Stimulated activated CD4-positive, alpha-beta T cell treated with anti-CD3 and anti-CD28 coated beads, Interleukin-1b, Interleukin-23, amount 100 ng/mL, for 4 hours (primary cell): ENCODE results near the gene ROR2.

ENCODE experiments used
- DNase-seq, 2 donors: peaks; one replicate each; pipeline ENCODE4 v3.0.0-alpha.2; 2020; ENCODE audit warnings: low read depth in 2 of 2

The ROR2 gene

GRCh38 chr9:91680106-91680505 lies 269.9 kb downstream of the ROR2 start:
- DNase-seq: no peak

- no peak for DNase-seq
Observed at GRCh38 chr9:91678807-91679580, 271.0 kb downstream of the ROR2 start.

- DNase-seq: no peak
Observed at GRCh38 chr9:91677822-91678436, 272.1 kb downstream of the ROR2 start.

GRCh38 chr9:91677331-91677730 lies 272.7 kb downstream of the ROR2 start:
- no peak for DNase-seq

- no peak for DNase-seq
Observed at GRCh38 chr9:91676046-91676445, 274.0 kb downstream of the ROR2 start.

GRCh38 chr9:91664663-91665062 lies 285.4 kb downstream of the ROR2 start:
- DNase-seq: no peak

- no peak for DNase-seq
Observed at GRCh38 chr9:91663858-91664257, 286.2 kb downstream of the ROR2 start.

- no peak for DNase-seq
Observed at GRCh38 chr9:91661451-91661850, 288.6 kb downstream of the ROR2 start.

- no peak for DNase-seq
Observed at GRCh38 chr9:91660521-91660920, 289.5 kb downstream of the ROR2 start.

- DNase-seq: no peak
Observed at GRCh38 chr9:91659529-91660495, 290.2 kb downstream of the ROR2 start.

- no peak for DNase-seq
Observed at GRCh38 chr9:91658513-91659105, 291.4 kb downstream of the ROR2 start.

GRCh38 chr9:91657501-91657900 lies 292.5 kb downstream of the ROR2 start:
- DNase-seq: no peak

- DNase-seq: no peak
Observed at GRCh38 chr9:91655658-91656057, 294.4 kb downstream of the ROR2 start.

- DNase-seq: no peak
Observed at GRCh38 chr9:91655215-91655614, 294.8 kb downstream of the ROR2 start.

- DNase-seq: no peak
Observed at GRCh38 chr9:91654527-91654926, 295.5 kb downstream of the ROR2 start.

GRCh38 chr9:91647371-91647770 lies 302.7 kb downstream of the ROR2 start:
- DNase-seq: no peak

GRCh38 chr9:91646702-91647101 lies 303.3 kb downstream of the ROR2 start:
- no peak for DNase-seq

- DNase-seq: no peak
Observed at GRCh38 chr9:91644433-91644832, 305.6 kb downstream of the ROR2 start.

- no peak for DNase-seq
Observed at GRCh38 chr9:91643481-91644077, 306.4 kb downstream of the ROR2 start.

- no peak for DNase-seq
Observed at GRCh38 chr9:91642771-91643170, 307.3 kb downstream of the ROR2 start.

GRCh38 chr9:91640428-91640827 lies 309.6 kb downstream of the ROR2 start:
- DNase-seq: no peak

- no peak for DNase-seq
Observed at GRCh38 chr9:91639054-91639453, 311.0 kb downstream of the ROR2 start.
